Astrocyte (in vitro differentiated cells and primary cell): ENCODE data around the gene URB1.

Source experiments
- CTCF ChIP-seq: IDR thresholded peaks from 2 replicates; pipeline ENCODE4 v1.5.1; 2011; ENCODE audit warnings: low read depth, mild to moderate bottlenecking, inconsistent platforms, low read length, moderate library complexity; ENCODE audit not compliant: insufficient read depth
- EZH2 ChIP-seq: IDR thresholded peaks from 2 replicates; pipeline ENCODE4 v1.6.1; 2012; ENCODE audit warnings: mild to moderate bottlenecking, low read length, inconsistent platforms; ENCODE audit not compliant: insufficient read depth

- TF ChIP-seq CTCF (no peak), EZH2 (no peak)
Measured at GRCh38 chr21:32347977-32348376, 44.8 kb downstream of the URB1 start.
